ENCODE measurements around the gene GFAP. TPM values are rescaled to one million over a fixed set of nuclear protein-coding genes. Genes with fewer than 3 reads are reported as not detected.

GFAP gene
- polyA plus RNA-seq, 3 donors: 0.03 to 0.33 (median 0.18) TPM

DNA sequence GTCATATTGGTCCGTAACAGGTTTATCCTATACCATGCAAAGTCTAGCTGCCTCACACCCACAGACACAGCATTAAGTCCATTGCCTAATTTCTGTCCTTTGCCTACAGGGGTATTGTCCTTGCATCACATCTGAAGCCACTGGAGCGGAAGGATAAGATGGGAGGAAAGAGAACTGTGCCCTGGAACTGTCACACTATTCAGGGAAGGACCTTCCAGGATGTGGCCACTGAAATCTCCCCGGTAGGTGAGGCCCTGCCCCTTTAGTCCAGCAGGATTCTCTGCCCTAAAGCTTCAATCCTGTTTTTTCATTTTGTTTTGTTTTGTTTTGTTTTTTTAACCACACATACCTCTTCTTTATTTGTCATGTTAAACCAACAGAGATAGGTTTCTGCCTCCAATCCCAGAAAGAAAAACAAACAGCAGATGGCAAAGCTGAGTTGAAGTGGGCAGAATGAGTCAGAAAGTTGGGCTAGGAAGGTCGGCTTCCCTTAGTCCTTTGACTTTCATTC is 13.8 kb downstream of the GFAP start:
- TF ChIP-seq CTCF (IDR thresholded peaks at IDR 0.05): no peak
- Mint-ChIP-seq H3K9me3 (no peaks in the 10 kb centered on the region), H3K27ac (peak overlapping the region in 5 of 7 donors; percentile 61 to 99 (median 78)), H3K4me3 (peak overlapping the region in 1 of 2 donors; percentile 12), H3K36me3 (peaks cover 0 to 7% of the 10 kb centered on the region in 2 donors), H3K27me3 (ENCODE audit: low read depth in 3 of 3) (no peaks in the 10 kb centered on the region), H3K4me1 (peaks cover 51% of the 10 kb centered on the region)
- Histone ChIP-seq H3K4me1 (ENCODE audit: control insufficient read depth in 1 of 2, insufficient read depth in 2 of 2, low read length in 2 of 2) (peaks cover 55 to 58% of the 10 kb centered on the region in 2 donors), H2AFZ (ENCODE audit: insufficient read depth, low read depth, low read length, poor library complexity, severe bottlenecking) (no peak overlapping the region), H3K36me3 (replicated peaks in 1 of 2; ENCODE audit: control insufficient read depth in 1 of 2, insufficient read depth in 2 of 2, low read length in 2 of 2) (peaks cover 0 to 3% of the 10 kb centered on the region in 2 donors), H3K9ac (ENCODE audit: insufficient read depth, low read length, poor library complexity, severe bottlenecking) (no peak overlapping the region), H3K4me3 (replicated peaks in 1 of 3; ENCODE audit: low read depth in 2 of 3, low read length in 3 of 3) (no peak overlapping the region), H3K9me3 (replicated peaks in 1 of 2; ENCODE audit: control insufficient read depth in 1 of 2, insufficient read depth in 1 of 2, low read length in 2 of 2) (no peaks in the 10 kb centered on the region), H4K20me1 (ENCODE audit: insufficient read depth, low read length) (peaks cover 24% of the 10 kb centered on the region), H3K79me2 (ENCODE audit: insufficient read depth, low read length) (peaks cover 28% of the 10 kb centered on the region), H3K4me2 (replicated peaks; ENCODE audit: extremely low read depth, low read length, poor library complexity, severe bottlenecking) (peak overlapping the region; percentile 82), H3K27ac (ENCODE audit: low read depth in 1 of 2, low read length in 2 of 2) (no peak overlapping the region), H3K27me3 (ENCODE audit: control insufficient read depth in 2 of 2, insufficient read depth in 2 of 2, low read length in 2 of 2) (no peaks in the 10 kb centered on the region)
- DNase-seq: peak in 2 of 3 donors; percentile 30 to 41
- intact Hi-C loops (cut with micrococcal nuclease): loop anchor here (2.0 to 5.0 kb wide), 2 partner anchors 46 to 47 kb away; partner anchors contain the start of gene KIF18B (in 1 of the 2)
- WGBS (ENCODE audit: insufficient coverage): 0% methylated on average over 1 of the region's 4 CpGs

GRCh38 chr17:44900894-44901293 is 14.4 kb downstream of the GFAP start:
- peak overlapping the region; percentile 82 for H3K4me2 ChIP-seq (replicated peaks; ENCODE audit: extremely low read depth, low read length, poor library complexity, severe bottlenecking)
- intact Hi-C loops (cut with micrococcal nuclease): loop anchor here (2.0 to 5.0 kb wide), 2 partner anchors 46 to 48 kb away; partner anchors contain the start of gene KIF18B (in 1 of the 2)
- H3K4me1 ChIP-seq (ENCODE audit: control insufficient read depth in 1 of 2, insufficient read depth in 2 of 2, low read length in 2 of 2): peaks cover 49 to 52% of the 10 kb centered on the region in 2 donors
- peaks cover 3 to 13% of the 10 kb centered on the region in 2 donors for H3K36me3 Mint-ChIP-seq
- peaks cover 45% of the 10 kb centered on the region for H3K4me1 Mint-ChIP-seq
- no peak for TF ChIP-seq CTCF (IDR thresholded peaks at IDR 0.05)
- H3K9me3 ChIP-seq (replicated peaks in 1 of 2; ENCODE audit: control insufficient read depth in 1 of 2, insufficient read depth in 1 of 2, low read length in 2 of 2): no peaks in the 10 kb centered on the region
- no peaks in the 10 kb centered on the region for H3K9me3 Mint-ChIP-seq
- peak in 1 of 3 donors; percentile 19 for DNase-seq
- 0% methylated on average over 2 of the region's 3 CpGs for WGBS (ENCODE audit: insufficient coverage)
- H3K36me3 ChIP-seq (replicated peaks in 1 of 2; ENCODE audit: control insufficient read depth in 1 of 2, insufficient read depth in 2 of 2, low read length in 2 of 2): peaks cover 2 to 9% of the 10 kb centered on the region in 2 donors
- H3K79me2 ChIP-seq (ENCODE audit: insufficient read depth, low read length): peaks cover 34% of the 10 kb centered on the region
- peak overlapping the region in 1 of 2 donors; percentile 14 for H3K27ac ChIP-seq (ENCODE audit: low read depth in 1 of 2, low read length in 2 of 2)
- no peaks in the 10 kb centered on the region for H3K27me3 Mint-ChIP-seq (ENCODE audit: low read depth in 3 of 3)
- no peaks in the 10 kb centered on the region for H3K27me3 ChIP-seq (ENCODE audit: control insufficient read depth in 2 of 2, insufficient read depth in 2 of 2, low read length in 2 of 2)
- H3K9ac ChIP-seq (ENCODE audit: insufficient read depth, low read length, poor library complexity, severe bottlenecking): no peak overlapping the region
- peak overlapping the region in 1 of 3 experiments; percentile 91 for H3K4me3 ChIP-seq (replicated peaks in 1 of 3; ENCODE audit: low read depth in 2 of 3, low read length in 3 of 3)
- peak overlapping the region in 1 of 2 donors; percentile 24 for H3K4me3 Mint-ChIP-seq
- peak overlapping the region; percentile 21 to 100 (median 99) for H3K27ac Mint-ChIP-seq
- no peak overlapping the region for H2AFZ ChIP-seq (ENCODE audit: insufficient read depth, low read depth, low read length, poor library complexity, severe bottlenecking)
- H4K20me1 ChIP-seq (ENCODE audit: insufficient read depth, low read length): peaks cover 29% of the 10 kb centered on the region
